OCI-LY1 (cell line): ENCODE measurements around the gene TTLL11.

Source experiments
- H2AFZ ChIP-seq: fragments of 200-600 bp; sonication (generic), shearing (Covaris generic); 2 replicates; pipeline ENCODE4 v1.6.0; 2014; ENCODE audit warnings: antibody characterized with exemption, mild to moderate bottlenecking, low read length
- H3F3A ChIP-seq: fragments of 200-600 bp; sonication (generic), shearing (Covaris generic); 2 replicates; pipeline ENCODE4 v1.6.0; 2014; ENCODE audit warnings: mild to moderate bottlenecking, antibody characterized with exemption, low read length, moderate library complexity; ENCODE audit not compliant: insufficient read depth
- H3K27ac ChIP-seq: fragments of 200-600 bp; sonication (generic); 2 replicates; pipeline ENCODE4 v1.5.1; 2014; ENCODE audit warnings: low read length, mixed run types, mild to moderate bottlenecking, low read depth; ENCODE audit not compliant: poor library complexity, severe bottlenecking
- H3K27me3 ChIP-seq: fragments of 200-600 bp; sonication (generic); 2 replicates; pipeline ENCODE4 v1.6.0; 2014; ENCODE audit warnings: antibody characterized with exemption, mild to moderate bottlenecking, low read length, moderate library complexity; ENCODE audit not compliant: insufficient read depth
- H3K36me3 ChIP-seq: fragments of 200-600 bp; sonication (generic); 2 replicates; pipeline ENCODE4 v1.6.1; 2014; ENCODE audit warnings: mild to moderate bottlenecking, antibody characterized with exemption, low read length, moderate library complexity, mixed read lengths; ENCODE audit not compliant: insufficient read depth
- H3K4me1 ChIP-seq: fragments of 200-600 bp; sonication (generic); 2 replicates; pipeline ENCODE4 v1.5.1; 2014; ENCODE audit warnings: mild to moderate bottlenecking, low read length, moderate library complexity; ENCODE audit not compliant: insufficient read depth, severe bottlenecking
- H3K4me2 ChIP-seq: fragments of 200-600 bp; sonication (generic), shearing (Covaris generic); 2 replicates; pipeline ENCODE4 v1.6.1; 2014; ENCODE audit warnings: low read length
- H3K4me3 ChIP-seq: fragments of 200-600 bp; sonication (generic); 2 replicates; pipeline ENCODE4 v1.5.1; 2014; ENCODE audit warnings: low read length, low read depth, mild to moderate bottlenecking, mixed read lengths; ENCODE audit not compliant: poor library complexity, severe bottlenecking
- H3K79me2 ChIP-seq: fragments of 200-600 bp; shearing (Covaris generic); 2 replicates; pipeline ENCODE4 v1.6.1; 2016; ENCODE audit warnings: mixed run types, low read length, mixed read lengths; ENCODE audit not compliant: insufficient read depth
- H3K9ac ChIP-seq: fragments of 200-600 bp; sonication (generic), shearing (Covaris generic); 2 replicates; pipeline ENCODE4 v1.6.1; 2014; ENCODE audit warnings: mild to moderate bottlenecking, low read length, mixed read lengths
- H3K9me2 ChIP-seq: fragments of 200-600 bp; sonication (generic), shearing (Covaris generic); 2 replicates; pipeline ENCODE4 v1.6.1; 2014; ENCODE audit warnings: low read depth, mild to moderate bottlenecking, low read length, mixed read lengths
- H3K9me3 ChIP-seq: fragments of 200-600 bp; shearing (Covaris generic); 2 replicates; pipeline ENCODE4 v1.6.1; 2014; ENCODE audit warnings: low read length, mixed read lengths
- H4K20me1 ChIP-seq: fragments of 200-600 bp; sonication (generic), shearing (Covaris generic); 2 replicates; pipeline ENCODE4 v1.6.0; 2016; ENCODE audit warnings: mild to moderate bottlenecking, low read length; ENCODE audit not compliant: insufficient read depth
- CTCF ChIP-seq: fragments of 200-600 bp; sonication (generic), shearing (Covaris generic); IDR thresholded peaks from 2 replicates; pipeline ENCODE4 v1.5.1; 2017; ENCODE audit warnings: mild to moderate bottlenecking, antibody characterized with exemption, low read length, moderate library complexity, mixed read lengths
- EZH2 ChIP-seq: fragments of 200-600 bp; sonication (generic), shearing (Covaris generic); IDR thresholded peaks from 2 replicates; pipeline ENCODE4 v1.8.0; 2017; ENCODE audit warnings: borderline replicate concordance, mixed run types, mild to moderate bottlenecking, antibody characterized with exemption, low read length, moderate library complexity, mixed read lengths

Gene TTLL11

GRCh38 chr9:122060481-122060880 lies 32.6 kb downstream of the TTLL11 start:
- Histone ChIP-seq H3K9ac (no peak overlapping the region), H3K4me3 (no peak overlapping the region), H2AFZ (no peak overlapping the region), H3F3A (no peaks in the 10 kb centered on the region), H3K27ac (no peak overlapping the region), H3K4me2 (no peak overlapping the region), H3K36me3 (no peaks in the 10 kb centered on the region), H4K20me1 (no peaks in the 10 kb centered on the region), H3K4me1 (no peaks in the 10 kb centered on the region), H3K9me3 (no peaks in the 10 kb centered on the region), H3K9me2 (no peaks in the 10 kb centered on the region), H3K27me3 (no peaks in the 10 kb centered on the region), H3K79me2 (no peaks in the 10 kb centered on the region)
- TF ChIP-seq EZH2, result no peak
- TF ChIP-seq CTCF, result no peak

GRCh38 chr9:122059955-122060324 lies 33.2 kb downstream of the TTLL11 start:
- no peaks in the 10 kb centered on the region for H3K36me3 ChIP-seq
- H3K27ac ChIP-seq, result no peak overlapping the region
- no peaks in the 10 kb centered on the region for H3F3A ChIP-seq
- H3K4me3 ChIP-seq, result no peak overlapping the region
- H2AFZ ChIP-seq, result no peak overlapping the region
- no peaks in the 10 kb centered on the region for H3K4me1 ChIP-seq
- no peak overlapping the region for H3K4me2 ChIP-seq
- no peaks in the 10 kb centered on the region for H3K79me2 ChIP-seq
- H3K9ac ChIP-seq, result no peak overlapping the region
- no peaks in the 10 kb centered on the region for H3K27me3 ChIP-seq
- TF ChIP-seq CTCF (no peak), EZH2 (no peak)
- H3K9me2 ChIP-seq, result no peaks in the 10 kb centered on the region
- H4K20me1 ChIP-seq, result no peaks in the 10 kb centered on the region
- no peaks in the 10 kb centered on the region for H3K9me3 ChIP-seq

GRCh38 chr9:122059214-122059954 lies 33.7 kb downstream of the TTLL11 start:
- H3K36me3 ChIP-seq, result no peaks in the 10 kb centered on the region
- H3K27ac ChIP-seq, result no peak overlapping the region
- H3K9ac ChIP-seq, result no peak overlapping the region
- no peaks in the 10 kb centered on the region for H3K9me2 ChIP-seq
- H3K79me2 ChIP-seq, result no peaks in the 10 kb centered on the region
- no peaks in the 10 kb centered on the region for H3F3A ChIP-seq
- no peak overlapping the region for H2AFZ ChIP-seq
- no peak for TF ChIP-seq EZH2
- no peak for TF ChIP-seq CTCF
- H3K4me2 ChIP-seq, result no peak overlapping the region
- H3K27me3 ChIP-seq, result no peaks in the 10 kb centered on the region
- no peaks in the 10 kb centered on the region for H4K20me1 ChIP-seq
- no peaks in the 10 kb centered on the region for H3K9me3 ChIP-seq
- no peak overlapping the region for H3K4me3 ChIP-seq
- no peaks in the 10 kb centered on the region for H3K4me1 ChIP-seq
